RPMI8226 (cell line): ENCODE measurements around the gene PANK2.
"Not testable (repeated sequence)": the region's sequence is repeated elsewhere in the genome, so short reads cannot be mapped to it uniquely, and the experiment has no call there.

Experiments
- DNase-seq: peaks from one replicate; pipeline ENCODE4 v3.0.0-alpha.2; 2015

Gene PANK2

GRCh38 chr20:3888622-3889488 lies at the start of gene PANK2:
TSS of gene PANK2 (plus strand) at chr20:3889387.
- peak; percentile 99 for DNase-seq

- DNase-seq: not testable (repeated sequence)
These were observed 49.0 kb upstream of the PANK2 start for GRCh38 chr20:3840201-3840600.

- no peak for DNase-seq
These were observed 46.7 kb upstream of the PANK2 start for GRCh38 chr20:3842348-3842930.

- DNase-seq: no peak
These were observed 45.7 kb upstream of the PANK2 start for GRCh38 chr20:3843490-3843889.

- not testable (repeated sequence) for DNase-seq
These were observed 45.1 kb upstream of the PANK2 start for GRCh38 chr20:3843990-3844619.

- DNase-seq: no peak
These were observed 42.8 kb upstream of the PANK2 start for GRCh38 chr20:3846378-3846739.

- DNase-seq: peak; percentile 92
These were observed 42.3 kb upstream of the PANK2 start, which contains the start of gene MAVS for GRCh38 chr20:3846740-3847428. TSS of gene MAVS (plus strand) at chr20:3846834. CDS start at chr20:3854625, 7,791 bp downstream.

- DNase-seq: no peak
These were observed 41.7 kb upstream of the PANK2 start for GRCh38 chr20:3847429-3847940.

GRCh38 chr20:3848565-3848964 lies 40.6 kb upstream of the PANK2 start:
- DNase-seq: no peak

GRCh38 chr20:3854462-3854871 lies 34.7 kb upstream of the PANK2 start:
- no peak for DNase-seq

- DNase-seq: no peak
These were observed 31.8 kb upstream of the PANK2 start for GRCh38 chr20:3857405-3857804.

GRCh38 chr20:3858689-3859088 lies 30.5 kb upstream of the PANK2 start:
- no peak for DNase-seq

- DNase-seq: no peak
These were observed 28.0 kb upstream of the PANK2 start for GRCh38 chr20:3861191-3861590.

- DNase-seq: no peak
These were observed 26.9 kb upstream of the PANK2 start for GRCh38 chr20:3862333-3862732.

GRCh38 chr20:3863317-3863716 lies 25.9 kb upstream of the PANK2 start:
- no peak for DNase-seq

GRCh38 chr20:3864518-3864917 lies 24.7 kb upstream of the PANK2 start:
- no peak for DNase-seq

GRCh38 chr20:3865152-3865886 lies 23.9 kb upstream of the PANK2 start:
- no peak for DNase-seq

GRCh38 chr20:3865887-3866407 lies 23.2 kb upstream of the PANK2 start:
- DNase-seq: no peak

GRCh38 chr20:3866464-3866863 lies 22.7 kb upstream of the PANK2 start:
- DNase-seq: no peak

GRCh38 chr20:3867802-3868201 lies 21.4 kb upstream of the PANK2 start:
- DNase-seq: no peak

- no peak for DNase-seq
These were observed 19.1 kb upstream of the PANK2 start for GRCh38 chr20:3869839-3870634.
